ENCODE results near the gene SLC1A5.
A peak's percentile ranks its signal among the peaks of the same experiment; 100 is the strongest.
"Not testable (repeated sequence)": the region's sequence is repeated elsewhere in the genome, so short reads cannot be mapped to it uniquely, and the experiment has no call there.

SLC1A5 gene

DNA sequence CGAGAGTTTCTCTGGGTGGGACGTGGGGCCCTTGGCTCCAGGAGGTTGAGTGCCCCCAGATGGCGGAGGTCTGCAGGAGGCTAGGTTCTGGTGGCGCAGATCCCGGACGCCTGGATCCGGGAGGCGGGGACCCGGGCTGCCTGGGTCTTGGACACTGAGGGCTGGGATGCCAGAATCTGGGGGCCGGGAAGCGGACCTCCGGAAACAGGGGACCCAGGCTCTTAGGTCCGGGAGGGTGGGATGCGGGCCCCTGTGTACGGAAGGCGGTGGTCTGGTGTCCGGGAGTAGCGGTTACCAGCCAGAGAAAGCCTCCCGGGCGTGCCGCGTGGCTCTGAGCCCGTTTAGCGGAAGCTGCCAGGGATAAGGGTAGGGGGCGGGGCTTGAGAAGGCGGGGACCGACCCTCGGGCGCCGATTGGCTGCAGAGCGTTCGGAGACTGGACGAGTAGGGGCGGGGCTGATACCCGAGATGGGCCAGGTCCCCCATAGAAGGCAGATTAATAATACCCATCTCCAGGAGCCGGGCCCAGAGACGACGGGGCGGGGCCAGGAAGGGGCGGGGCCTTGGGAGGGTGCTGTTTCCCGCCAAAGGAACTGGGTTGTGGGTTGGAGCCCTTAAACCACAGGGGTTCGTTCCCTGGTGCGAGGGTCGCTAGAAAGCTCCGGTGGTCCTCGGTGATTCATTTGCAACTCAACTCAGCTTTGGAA is at the start of gene SLC1A5:
Gene SLC1A5, minus strand, starts transcription at position 333 of the 706 bp plus-strand sequence. CDS start 629 bp downstream, outside the sequence.
- DNase-seq = peak; percentile 97

- no peak for DNase-seq
Measured at GRCh38 chr19:46838160-46838559, 49.8 kb upstream of the SLC1A5 start.

- no peak for DNase-seq
Measured at GRCh38 chr19:46834984-46835383, 46.6 kb upstream of the SLC1A5 start.

GRCh38 chr19:46834121-46834520 is 45.7 kb upstream of the SLC1A5 start:
- no peak for DNase-seq

GRCh38 chr19:46830864-46831263 is 42.5 kb upstream of the SLC1A5 start:
- no peak for DNase-seq

DNA sequence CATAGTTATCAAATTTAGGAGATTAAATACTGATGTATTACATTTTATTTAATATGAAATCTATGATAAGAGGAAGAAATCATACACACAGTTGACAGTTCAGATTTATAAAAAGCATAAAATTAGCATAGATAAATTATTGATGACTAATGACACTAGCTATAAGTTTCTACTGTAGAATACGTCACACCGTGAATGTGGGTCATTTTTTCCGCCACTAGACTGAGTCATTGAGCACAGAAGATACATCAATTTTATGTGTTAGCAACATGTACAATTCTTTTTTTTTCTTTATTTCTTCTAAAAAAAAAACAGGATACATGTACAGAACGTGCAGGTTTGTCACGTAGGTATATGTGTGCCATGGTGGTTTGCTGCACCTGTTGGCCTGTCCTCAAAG is 40.1 kb upstream of the SLC1A5 start:
- no peak for DNase-seq

DNA sequence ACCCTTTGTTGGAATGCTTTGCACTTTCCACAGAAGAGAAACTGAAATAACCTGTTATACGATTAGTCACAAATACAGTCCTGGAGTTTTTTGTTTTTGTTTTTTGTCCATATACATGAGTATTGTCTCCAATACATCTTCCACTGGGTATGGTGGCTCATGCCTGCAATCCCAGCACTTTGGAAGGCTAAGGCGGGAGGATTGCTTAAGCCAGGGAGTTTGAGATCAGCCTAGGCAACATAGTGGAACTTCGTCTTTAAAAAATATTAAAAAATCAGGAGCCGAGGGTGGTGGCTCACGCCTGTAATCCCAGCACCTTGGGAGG is 37.3 kb upstream of the SLC1A5 start:
- no peak for DNase-seq

DNA sequence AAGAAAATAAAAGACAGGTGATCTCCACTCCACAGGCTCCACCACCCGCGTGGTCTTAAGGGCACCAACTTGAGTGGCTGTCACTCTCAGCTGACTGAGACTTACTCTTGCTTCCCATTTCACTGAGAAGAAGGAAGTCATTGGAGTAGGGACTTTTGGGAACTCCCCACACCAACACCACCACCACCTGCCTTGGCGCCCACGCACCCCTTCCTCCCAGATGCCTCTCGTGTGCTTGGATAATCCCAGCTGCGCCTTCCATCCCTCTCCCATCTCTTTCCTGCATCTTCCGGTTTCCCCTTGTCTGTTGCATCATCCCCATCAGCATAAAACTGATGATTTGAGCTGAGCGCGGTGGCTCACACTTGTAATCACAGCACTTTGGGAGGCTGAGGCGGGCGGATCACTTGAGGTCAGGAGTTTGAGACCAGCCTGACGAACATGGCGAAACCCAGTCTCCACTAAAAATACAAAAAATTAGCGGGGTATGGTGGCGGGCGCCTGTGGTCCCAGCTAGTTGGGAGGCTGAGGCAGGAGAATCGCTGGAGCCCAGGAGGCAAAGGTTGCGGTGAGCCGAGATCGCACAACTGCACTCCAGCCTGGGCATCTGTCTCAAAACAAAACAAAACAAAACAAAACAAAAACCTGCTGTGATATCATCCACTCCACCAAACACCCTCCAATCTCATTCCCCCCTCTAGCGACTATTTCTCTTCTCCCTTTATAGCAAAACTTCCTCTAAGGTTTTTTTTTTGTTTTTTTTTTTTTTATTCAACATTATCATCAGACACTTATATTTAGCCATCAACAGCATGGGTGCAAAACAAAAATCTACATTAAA is 36.7 kb upstream of the SLC1A5 start:
- DNase-seq = no peak

- DNase-seq = no peak
Measured at GRCh38 chr19:46823049-46823448, 34.7 kb upstream of the SLC1A5 start.

GRCh38 chr19:46822410-46822787 is 34.0 kb upstream of the SLC1A5 start:
- not testable (repeated sequence) for DNase-seq

DNA sequence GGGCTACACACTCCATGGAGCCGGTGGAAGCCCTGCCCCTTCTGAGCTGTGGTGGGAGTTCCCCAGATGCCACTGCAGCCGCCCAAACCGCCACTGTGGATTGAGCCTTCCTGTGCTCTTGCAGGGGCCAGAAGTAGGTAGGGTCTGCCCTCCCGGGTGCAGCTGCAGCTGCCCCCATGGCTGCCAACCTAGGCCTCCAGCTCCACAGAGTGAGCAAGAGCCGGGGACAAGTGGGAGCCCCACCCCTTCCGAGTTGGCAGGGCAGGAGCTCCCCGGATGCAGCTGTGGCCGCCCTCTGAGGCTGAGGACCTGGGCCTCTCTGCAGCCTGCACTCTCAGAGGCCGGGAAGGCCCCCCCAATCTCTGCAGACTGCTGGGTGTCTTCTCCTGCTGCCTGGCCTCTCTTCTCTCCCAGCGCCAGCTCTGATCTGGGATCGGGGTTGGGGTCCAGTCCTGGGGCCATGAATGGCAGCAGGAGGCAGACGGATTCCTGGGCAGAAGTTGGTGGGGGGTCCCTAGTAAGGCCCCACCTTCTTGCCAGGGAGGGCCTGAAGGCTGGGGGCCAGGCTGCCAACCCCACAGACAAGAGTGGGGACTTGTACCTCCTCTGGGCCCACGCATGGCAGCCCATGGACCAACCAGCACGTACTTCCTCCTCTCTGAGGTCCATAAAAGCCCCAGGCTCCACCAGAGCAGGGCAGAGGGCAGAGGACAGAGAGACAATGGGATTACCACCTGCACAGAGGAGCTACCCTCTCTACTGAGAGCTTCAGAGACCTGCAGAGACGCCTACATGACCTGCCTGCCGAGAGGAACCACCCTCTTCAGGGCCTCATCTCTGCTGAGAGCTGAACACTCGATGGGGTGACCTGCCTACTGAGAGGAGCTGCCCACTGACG is 33.4 kb upstream of the SLC1A5 start:
- no peak for DNase-seq

GRCh38 chr19:46818812-46819211 is 30.4 kb upstream of the SLC1A5 start:
- DNase-seq = no peak

DNA sequence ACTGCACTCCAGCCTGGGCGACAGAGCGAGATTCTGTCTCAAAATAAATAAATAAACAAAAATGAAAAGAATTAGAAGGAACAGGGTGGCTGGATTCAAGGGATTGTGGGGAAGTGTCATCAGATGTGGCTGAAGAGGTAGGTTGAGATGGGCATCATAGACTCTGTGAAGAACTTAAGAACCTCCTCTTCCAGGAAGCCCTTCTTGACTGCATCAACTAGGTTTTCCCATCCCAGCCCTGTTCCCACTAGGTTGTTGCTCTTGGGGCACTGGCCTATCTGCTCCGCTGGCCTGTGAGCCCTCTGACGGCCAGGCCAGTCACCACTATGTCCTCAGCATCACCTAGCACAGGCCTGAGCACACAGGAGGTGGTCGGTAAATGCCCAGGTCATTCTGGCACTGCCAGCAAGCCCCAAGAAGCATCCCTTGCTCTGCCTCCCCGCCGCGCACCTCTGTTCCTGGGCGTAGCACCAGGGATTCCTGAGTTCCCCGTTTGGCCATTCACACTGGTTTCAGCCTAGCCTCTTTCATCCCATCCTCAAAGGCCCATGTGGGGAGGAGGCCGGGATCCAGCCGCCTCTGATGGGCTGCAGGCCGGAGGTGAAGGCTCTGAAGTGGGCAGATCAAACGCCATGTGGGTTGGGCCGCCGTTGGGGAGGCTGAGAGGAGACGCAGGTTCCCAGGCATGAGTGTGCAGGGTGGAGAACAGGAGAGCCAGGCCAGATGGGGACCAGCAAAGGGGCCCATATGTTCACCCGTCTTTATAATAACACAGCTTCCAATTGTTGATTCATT is 27.6 kb upstream of the SLC1A5 start:
- no peak for DNase-seq

- DNase-seq = no peak
Measured at GRCh38 chr19:46813839-46814358, 25.5 kb upstream of the SLC1A5 start.

DNA sequence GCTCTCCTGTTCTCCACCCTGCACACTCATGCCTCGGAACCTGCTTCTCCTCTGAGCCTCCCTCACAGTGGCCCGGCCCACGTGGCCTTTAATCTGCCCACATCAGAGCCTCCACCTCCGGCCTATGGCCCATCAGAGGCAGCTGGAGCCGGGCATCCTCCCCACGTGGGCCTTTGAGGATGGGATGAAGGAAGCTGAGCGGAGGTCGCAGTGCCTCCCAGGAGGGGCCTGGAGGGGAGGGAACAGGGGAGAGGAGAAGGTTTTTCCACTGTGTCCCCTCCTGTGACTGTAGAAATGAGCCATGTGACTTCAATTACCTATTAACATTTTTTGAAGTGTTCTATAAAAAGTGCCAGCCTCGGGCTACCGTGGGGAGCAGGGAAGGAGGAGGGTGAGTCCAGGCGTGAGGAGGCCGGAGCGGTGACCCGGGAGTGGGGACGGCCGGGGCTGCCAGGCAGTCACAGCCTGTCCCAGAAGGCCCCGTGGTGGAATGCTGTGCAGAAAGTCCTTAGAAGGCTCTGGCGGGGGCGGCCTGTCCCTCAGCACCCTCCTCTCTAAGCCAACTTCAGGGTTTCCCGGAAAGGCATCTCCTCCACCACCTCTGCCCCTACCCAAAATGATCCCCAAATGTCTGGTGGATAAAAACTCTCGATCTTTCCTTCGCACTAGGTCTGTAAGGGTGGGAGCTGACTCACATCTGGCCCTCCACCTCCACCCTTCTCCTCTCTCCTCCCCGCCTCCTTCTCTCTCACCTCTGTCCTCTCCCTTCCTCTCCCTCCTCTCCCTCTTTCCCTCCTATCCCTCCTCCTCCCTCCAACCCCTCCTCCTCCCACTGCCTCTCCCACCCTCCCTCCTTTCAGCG is 24.8 kb upstream of the SLC1A5 start:
- DNase-seq = no peak

GRCh38 chr19:46809534-46810272 is 21.3 kb upstream of the SLC1A5 start:
- no peak for DNase-seq

GRCh38 chr19:46806656-46807055 is 18.3 kb upstream of the SLC1A5 start:
- no peak for DNase-seq

DNA sequence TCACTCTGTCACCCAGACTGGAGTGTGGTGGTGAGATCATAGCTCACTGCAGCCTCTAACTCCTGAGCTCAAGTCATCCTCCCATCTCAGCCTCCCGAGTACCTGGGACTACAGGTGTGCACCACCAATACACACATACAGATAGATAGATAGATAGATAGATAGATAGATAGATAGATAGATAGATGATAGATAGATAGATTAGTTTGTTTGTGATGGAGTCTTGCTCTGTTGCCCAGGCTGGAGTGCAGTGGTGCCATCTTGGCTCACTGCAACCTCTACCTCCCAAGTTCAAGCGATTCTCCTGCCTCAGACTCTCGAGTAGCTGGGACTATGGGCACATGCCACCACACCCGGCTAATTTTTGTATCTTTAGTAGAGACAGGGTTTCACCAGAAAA is 16.0 kb upstream of the SLC1A5 start:
- DNase-seq = not testable (repeated sequence)

DNA sequence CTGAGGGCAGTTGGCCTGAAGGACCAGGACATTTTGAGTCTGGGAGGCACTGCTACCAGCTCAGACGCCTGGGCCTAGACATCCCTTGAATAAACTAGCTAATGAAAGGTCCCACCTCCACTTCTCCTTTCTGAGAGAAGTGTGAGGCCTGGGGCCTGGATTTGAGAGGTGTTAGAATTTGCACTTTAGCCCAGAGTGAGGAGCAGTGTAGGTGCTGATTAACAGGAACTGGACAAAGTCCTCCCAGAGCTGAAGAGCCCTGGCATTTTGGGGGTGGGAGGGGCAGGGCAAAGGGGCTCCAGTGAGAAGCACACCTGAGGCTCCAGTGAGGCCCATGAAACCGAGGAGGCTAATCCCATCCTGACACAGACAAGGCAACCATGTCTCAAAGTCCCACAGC is 15.2 kb upstream of the SLC1A5 start:
- no peak for DNase-seq

GRCh38 chr19:46802152-46802551 is 13.8 kb upstream of the SLC1A5 start:
- DNase-seq = no peak

GRCh38 chr19:46798713-46799112 is 10.3 kb upstream of the SLC1A5 start:
- no peak for DNase-seq
